WTC11 (cell line): Measurements from ENCODE around the gene ATP8B3. TPM values are rescaled to one million over a fixed set of nuclear protein-coding genes. Genes with fewer than 3 reads are reported as not detected.

Experiments
- ATAC-seq: fragments of 200-7000 bp; cut with Tn5 transposase; 2 replicates; pipeline ENCODE4 v1.10.0; 2021; ENCODE audit warnings: mild to moderate bottlenecking, moderate library complexity
- CTCF ChIA-PET: fragments of 300-600 bp; sonication (Branson Sonifier 250); formaldehyde crosslinking; loops from one replicate; lab custom pipeline; 2021; ENCODE audit warnings: antibody characterized with exemption; lab: Charles Lee
- POLR2A ChIA-PET: fragments of 350-600 bp; sonication (Branson Sonifier 250); formaldehyde crosslinking; loops from one replicate; lab custom pipeline; 2021; ENCODE audit warnings: antibody characterized with exemption; lab: Charles Lee
- DNase-seq: peaks from one replicate; pipeline ENCODE4 v3.0.0; 2021; ENCODE audit warnings: low spot score
- H3K27ac Mint-ChIP-seq: 2 replicates; pipeline ENCODE4 v1.8.0; 2021; ENCODE audit warnings: mixed read lengths
- H3K27me3 Mint-ChIP-seq: 2 replicates; pipeline ENCODE4 v1.8.0; 2021; ENCODE audit warnings: low read depth, mild to moderate bottlenecking, moderate library complexity, mixed read lengths
- H3K36me3 Mint-ChIP-seq: 2 replicates; pipeline ENCODE4 v1.8.0; 2021; ENCODE audit warnings: mixed read lengths
- H3K4me1 Mint-ChIP-seq: 2 replicates; pipeline ENCODE4 v1.8.0; 2022; ENCODE audit warnings: mixed read lengths
- H3K4me3 Mint-ChIP-seq: 2 replicates; pipeline ENCODE4 v1.8.0; 2021; ENCODE audit warnings: mild to moderate bottlenecking, moderate library complexity, mixed read lengths
- H3K9me3 Mint-ChIP-seq: 2 replicates; pipeline ENCODE4 v1.8.0; 2021; ENCODE audit warnings: mixed read lengths
- E2F4 ChIP-seq: sonication (generic); formaldehyde crosslinking; IDR thresholded peaks from 2 replicates; pipeline ENCODE4 v1.8.1; 2022; ENCODE audit warnings: low read depth, mild to moderate bottlenecking, moderate library complexity, missing genetic modification reagents, borderline replicate concordance
- FOXJ3 ChIP-seq: sonication (generic); formaldehyde crosslinking; IDR thresholded peaks from 2 replicates; pipeline ENCODE4 v1.9.0; 2021; ENCODE audit warnings: missing genetic modification reagents, mild to moderate bottlenecking, borderline replicate concordance
- FOXK1 ChIP-seq: sonication (generic); formaldehyde crosslinking; IDR thresholded peaks from 2 replicates; pipeline ENCODE4 v1.8.0; 2022; ENCODE audit warnings: mild to moderate bottlenecking, moderate library complexity, missing genetic modification reagents
- GTF2I ChIP-seq: fragments of 250-450 bp; sonication (Bioruptor Pico); conservative IDR thresholded peaks from 2 replicates; pipeline ENCODE4 v1.4.0; 2021; ENCODE audit warnings: mild to moderate bottlenecking
- IRF2 ChIP-seq: sonication (generic); formaldehyde crosslinking; IDR thresholded peaks from 2 replicates; pipeline ENCODE4 v1.8.0; 2022; ENCODE audit warnings: low read depth, missing genetic modification reagents, borderline replicate concordance
- MYBL2 ChIP-seq: sonication (generic); formaldehyde crosslinking; IDR thresholded peaks from 2 replicates; pipeline ENCODE4 v1.8.1; 2023; ENCODE audit warnings: mild to moderate bottlenecking, moderate library complexity, missing genetic modification reagents
- NFE2L1 ChIP-seq: sonication (generic); formaldehyde crosslinking; IDR thresholded peaks from 2 replicates; pipeline ENCODE4 v1.8.1; 2023; ENCODE audit warnings: missing genetic modification reagents
- NFYB ChIP-seq: sonication (generic); formaldehyde crosslinking; conservative IDR thresholded peaks from 2 replicates; pipeline ENCODE4 v1.8.0; 2022; ENCODE audit warnings: low read depth, missing genetic modification reagents
- SP1 ChIP-seq: sonication (generic); formaldehyde crosslinking; conservative IDR thresholded peaks from 2 replicates; pipeline ENCODE4 v1.8.1; 2022; ENCODE audit warnings: missing genetic modification reagents
- TP53 ChIP-seq: sonication (generic); formaldehyde crosslinking; IDR thresholded peaks from 2 replicates; pipeline ENCODE4 v1.8.1; 2023; ENCODE audit warnings: mild to moderate bottlenecking, missing genetic modification reagents
- ZNF263 ChIP-seq: sonication (generic); formaldehyde crosslinking; IDR thresholded peaks from 2 replicates; pipeline ENCODE4 v1.8.1; 2022; ENCODE audit warnings: low read depth, mild to moderate bottlenecking, moderate library complexity, missing genetic modification reagents
- ZNF317 ChIP-seq: sonication (generic); formaldehyde crosslinking; IDR thresholded peaks from 2 replicates; pipeline ENCODE4 v1.8.1; 2023; ENCODE audit warnings: low read depth, mild to moderate bottlenecking, moderate library complexity, missing genetic modification reagents, borderline replicate concordance
- ZNF396 ChIP-seq: fragments of 250-450 bp; sonication (Bioruptor Pico); IDR thresholded peaks from 2 replicates; pipeline ENCODE4 v1.8.0; 2021; ENCODE audit warnings: mild to moderate bottlenecking, moderate library complexity, borderline replicate concordance
- ZNF671 ChIP-seq: fragments of 250-450 bp; sonication (Bioruptor Pico); IDR thresholded peaks from 2 replicates; pipeline ENCODE4 v1.8.0; 2021; ENCODE audit warnings: mild to moderate bottlenecking
- ZSCAN18 ChIP-seq: fragments of 250-450 bp; sonication (Bioruptor Pico); IDR thresholded peaks from 2 replicates; pipeline ENCODE4 v2.1.2; 2022; ENCODE audit warnings: mild to moderate bottlenecking, moderate library complexity
- total RNA-seq: library from RNA; stranded (reverse); gene quantifications from 3 replicates; pipeline ENCODE4 v1.2.3, GENCODE V29; 2021
- TF ChIP-seq, protein P1 (sequence below): sonication (generic); formaldehyde crosslinking; IDR thresholded peaks from 2 replicates; pipeline ENCODE4 v1.8.1; 2023; ENCODE audit warnings: mild to moderate bottlenecking, missing genetic modification reagents
- TF ChIP-seq, protein P2 (sequence below): sonication (generic); formaldehyde crosslinking; IDR thresholded peaks from 2 replicates; pipeline ENCODE4 v1.8.1; 2023; ENCODE audit warnings: mild to moderate bottlenecking, moderate library complexity, missing genetic modification reagents
- TF ChIP-seq, protein P3 (sequence below): fragments of 250-450 bp; sonication (Bioruptor Pico); IDR thresholded peaks from 2 replicates; pipeline ENCODE4 v1.9.0; 2021; ENCODE audit warnings: mild to moderate bottlenecking
- TF ChIP-seq, protein P4 (sequence below): fragments of 250-450 bp; sonication (Bioruptor Pico); conservative IDR thresholded peaks from 2 replicates; pipeline ENCODE4 v1.9.0; 2021; ENCODE audit warnings: mild to moderate bottlenecking

Gene ATP8B3
- total RNA-seq, 1 experiment from 2014 or later, result 5.5 TPM

DNA sequence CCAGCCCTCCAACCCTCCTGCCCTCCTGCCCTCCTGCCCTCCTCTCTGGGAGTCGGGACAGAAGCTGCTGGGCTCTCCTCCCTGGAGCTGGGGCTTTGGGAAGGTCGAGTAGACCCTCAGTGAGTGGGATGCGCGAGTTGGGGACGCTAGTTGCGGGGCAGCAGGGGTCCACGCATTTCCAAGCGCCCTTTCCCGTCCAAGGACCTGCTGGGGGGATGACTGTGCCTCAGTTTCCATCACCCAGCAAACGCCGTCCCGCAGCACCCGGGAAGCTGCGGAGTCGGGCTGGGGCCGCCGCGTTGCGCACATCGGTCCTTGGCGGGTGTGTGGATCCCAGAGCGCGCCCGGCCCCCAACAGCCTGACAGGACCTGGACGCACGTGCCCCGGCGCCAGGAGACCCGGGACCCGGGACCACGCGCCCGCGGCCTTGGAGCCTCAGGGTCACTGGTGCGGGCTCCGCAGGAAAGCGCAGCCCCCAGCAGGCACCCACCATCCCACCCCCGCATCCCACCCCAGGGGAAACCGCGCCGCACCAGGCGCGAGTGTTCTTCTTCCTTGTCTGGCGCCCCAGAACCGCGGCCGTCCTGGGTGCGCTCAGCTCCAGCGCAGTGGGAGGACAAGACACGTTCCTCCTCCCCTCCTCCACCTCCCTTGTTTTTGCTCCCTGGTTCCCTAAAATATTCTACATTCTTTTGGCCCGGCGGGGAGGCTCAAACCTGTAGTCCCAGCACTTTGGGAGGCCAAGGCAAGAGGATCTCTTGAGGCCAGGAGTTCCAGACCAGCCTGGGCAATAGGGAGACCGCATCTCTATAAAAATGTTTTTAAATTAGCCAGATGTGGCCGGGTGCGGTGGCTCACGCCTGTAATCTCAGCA, 49.6 kb downstream of the ATP8B3 start:
- POLR2A ChIA-PET, result interaction anchor here (0.6 kb wide), 1 partner anchor 104 kb away, joined by 6 read pairs; no protein-coding TSS in a partner anchor
- CTCF ChIA-PET, result interaction anchor here (0.5 to 9.4 kb wide), 7 partner anchors 13 to 1285 kb away, joined by 3 to 161 read pairs (median 5); no protein-coding TSS in a partner anchor
- no peaks in the 10 kb centered on the region for H3K36me3 Mint-ChIP-seq

DNA sequence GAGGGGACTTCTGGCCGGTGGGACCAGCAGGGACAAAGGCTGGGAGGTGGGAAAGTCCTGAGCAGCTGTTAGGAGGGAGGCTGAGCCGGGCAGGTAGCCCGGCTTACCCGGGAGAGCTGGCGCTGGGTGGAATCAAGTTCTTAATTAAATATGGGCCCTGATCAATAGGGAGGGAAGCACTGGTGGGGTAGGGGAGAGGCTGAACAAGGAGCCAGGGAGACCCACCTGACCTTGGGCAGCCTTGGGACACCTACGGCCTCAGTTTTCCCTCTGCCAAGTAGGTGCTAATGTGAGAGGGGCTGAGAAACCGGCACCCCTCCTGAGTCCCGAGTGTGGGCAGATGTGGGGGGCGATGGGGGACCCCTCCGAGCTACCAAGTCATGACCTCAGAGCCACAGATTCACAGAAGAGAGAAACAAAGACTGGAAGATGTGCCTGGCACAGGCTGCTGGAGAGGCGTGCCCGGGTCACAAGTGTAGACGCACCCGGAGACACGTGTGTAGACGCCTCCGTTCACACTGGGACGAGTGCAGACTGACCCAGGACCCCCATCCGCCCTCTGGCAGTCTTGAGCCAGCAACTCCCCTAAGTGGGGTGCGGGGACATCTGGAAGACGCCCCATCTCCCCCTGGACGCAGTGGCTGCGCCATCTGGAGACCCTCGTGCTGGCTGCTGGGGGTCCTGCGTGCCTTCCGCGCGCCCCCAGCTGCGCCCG, 50.4 kb downstream of the ATP8B3 start:
- Mint-ChIP-seq H3K9me3 (no peaks in the 10 kb centered on the region), H3K27ac (no peak overlapping the region), H3K4me3 (no peak overlapping the region), H3K27me3 (peaks cover 100% of the 10 kb centered on the region), H3K36me3 (no peaks in the 10 kb centered on the region), H3K4me1 (peaks cover 13% of the 10 kb centered on the region)
- ATAC-seq, result no peak
- ChIA-PET POLR2A (no interaction called here), CTCF (interaction anchor here (0.5 to 9.4 kb wide), 10 partner anchors 8 to 1820 kb away, joined by 3 to 161 read pairs (median 6); no protein-coding TSS in a partner anchor)
- no peak for DNase-seq
- TF ChIP-seq ZNF671 (CRISPR knock-in tag), result no peak
- no peak for TF ChIP-seq ZNF396 (CRISPR knock-in tag)
- TF ChIP-seq SP1, result no peak
- TF ChIP-seq ZNF263 (CRISPR knock-in tag), result no peak
- TF ChIP-seq E2F4 (CRISPR knock-in tag), result no peak
- TF ChIP-seq MYBL2 (CRISPR knock-in tag), result no peak
- no peak for TF ChIP-seq IRF2
- TF ChIP-seq TP53 (CRISPR knock-in tag), result no peak
- TF ChIP-seq, protein P1, sequence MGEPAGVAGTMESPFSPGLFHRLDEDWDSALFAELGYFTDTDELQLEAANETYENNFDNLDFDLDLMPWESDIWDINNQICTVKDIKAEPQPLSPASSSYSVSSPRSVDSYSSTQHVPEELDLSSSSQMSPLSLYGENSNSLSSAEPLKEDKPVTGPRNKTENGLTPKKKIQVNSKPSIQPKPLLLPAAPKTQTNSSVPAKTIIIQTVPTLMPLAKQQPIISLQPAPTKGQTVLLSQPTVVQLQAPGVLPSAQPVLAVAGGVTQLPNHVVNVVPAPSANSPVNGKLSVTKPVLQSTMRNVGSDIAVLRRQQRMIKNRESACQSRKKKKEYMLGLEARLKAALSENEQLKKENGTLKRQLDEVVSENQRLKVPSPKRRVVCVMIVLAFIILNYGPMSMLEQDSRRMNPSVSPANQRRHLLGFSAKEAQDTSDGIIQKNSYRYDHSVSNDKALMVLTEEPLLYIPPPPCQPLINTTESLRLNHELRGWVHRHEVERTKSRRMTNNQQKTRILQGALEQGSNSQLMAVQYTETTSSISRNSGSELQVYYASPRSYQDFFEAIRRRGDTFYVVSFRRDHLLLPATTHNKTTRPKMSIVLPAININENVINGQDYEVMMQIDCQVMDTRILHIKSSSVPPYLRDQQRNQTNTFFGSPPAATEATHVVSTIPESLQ (CRISPR knock-in tag), result no peak

More for the DNA sequence above, 49.6 kb downstream of the ATP8B3 start:
- Mint-ChIP-seq H3K27me3 (peaks cover 100% of the 10 kb centered on the region), H3K27ac (no peak overlapping the region)
- DNase-seq (no peak), ATAC-seq (no peak)
- TF ChIP-seq, protein P2, sequence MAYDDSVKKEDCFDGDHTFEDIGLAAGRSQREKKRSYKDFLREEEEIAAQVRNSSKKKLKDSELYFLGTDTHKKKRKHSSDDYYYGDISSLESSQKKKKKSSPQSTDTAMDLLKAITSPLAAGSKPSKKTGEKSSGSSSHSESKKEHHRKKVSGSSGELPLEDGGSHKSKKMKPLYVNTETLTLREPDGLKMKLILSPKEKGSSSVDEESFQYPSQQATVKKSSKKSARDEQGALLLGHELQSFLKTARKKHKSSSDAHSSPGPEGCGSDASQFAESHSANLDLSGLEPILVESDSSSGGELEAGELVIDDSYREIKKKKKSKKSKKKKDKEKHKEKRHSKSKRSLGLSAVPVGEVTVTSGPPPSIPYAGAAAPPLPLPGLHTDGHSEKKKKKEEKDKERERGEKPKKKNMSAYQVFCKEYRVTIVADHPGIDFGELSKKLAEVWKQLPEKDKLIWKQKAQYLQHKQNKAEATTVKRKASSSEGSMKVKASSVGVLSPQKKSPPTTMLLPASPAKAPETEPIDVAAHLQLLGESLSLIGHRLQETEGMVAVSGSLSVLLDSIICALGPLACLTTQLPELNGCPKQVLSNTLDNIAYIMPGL (CRISPR knock-in tag), result no peak
- TF ChIP-seq SP1 (no peak), ZNF317 (no peak), FOXK1 (CRISPR knock-in tag) (no peak), ZSCAN18 (CRISPR knock-in tag) (no peak), NFYB (CRISPR knock-in tag) (no peak), FOXJ3 (CRISPR knock-in tag) (no peak), NFE2L1 (CRISPR knock-in tag) (no peak), GTF2I (CRISPR knock-in tag) (no peak)
- TF ChIP-seq, protein P3, sequence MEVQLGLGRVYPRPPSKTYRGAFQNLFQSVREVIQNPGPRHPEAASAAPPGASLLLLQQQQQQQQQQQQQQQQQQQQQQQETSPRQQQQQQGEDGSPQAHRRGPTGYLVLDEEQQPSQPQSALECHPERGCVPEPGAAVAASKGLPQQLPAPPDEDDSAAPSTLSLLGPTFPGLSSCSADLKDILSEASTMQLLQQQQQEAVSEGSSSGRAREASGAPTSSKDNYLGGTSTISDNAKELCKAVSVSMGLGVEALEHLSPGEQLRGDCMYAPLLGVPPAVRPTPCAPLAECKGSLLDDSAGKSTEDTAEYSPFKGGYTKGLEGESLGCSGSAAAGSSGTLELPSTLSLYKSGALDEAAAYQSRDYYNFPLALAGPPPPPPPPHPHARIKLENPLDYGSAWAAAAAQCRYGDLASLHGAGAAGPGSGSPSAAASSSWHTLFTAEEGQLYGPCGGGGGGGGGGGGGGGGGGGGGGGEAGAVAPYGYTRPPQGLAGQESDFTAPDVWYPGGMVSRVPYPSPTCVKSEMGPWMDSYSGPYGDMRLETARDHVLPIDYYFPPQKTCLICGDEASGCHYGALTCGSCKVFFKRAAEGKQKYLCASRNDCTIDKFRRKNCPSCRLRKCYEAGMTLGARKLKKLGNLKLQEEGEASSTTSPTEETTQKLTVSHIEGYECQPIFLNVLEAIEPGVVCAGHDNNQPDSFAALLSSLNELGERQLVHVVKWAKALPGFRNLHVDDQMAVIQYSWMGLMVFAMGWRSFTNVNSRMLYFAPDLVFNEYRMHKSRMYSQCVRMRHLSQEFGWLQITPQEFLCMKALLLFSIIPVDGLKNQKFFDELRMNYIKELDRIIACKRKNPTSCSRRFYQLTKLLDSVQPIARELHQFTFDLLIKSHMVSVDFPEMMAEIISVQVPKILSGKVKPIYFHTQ (CRISPR knock-in tag), result no peak
- TF ChIP-seq, protein P4, sequence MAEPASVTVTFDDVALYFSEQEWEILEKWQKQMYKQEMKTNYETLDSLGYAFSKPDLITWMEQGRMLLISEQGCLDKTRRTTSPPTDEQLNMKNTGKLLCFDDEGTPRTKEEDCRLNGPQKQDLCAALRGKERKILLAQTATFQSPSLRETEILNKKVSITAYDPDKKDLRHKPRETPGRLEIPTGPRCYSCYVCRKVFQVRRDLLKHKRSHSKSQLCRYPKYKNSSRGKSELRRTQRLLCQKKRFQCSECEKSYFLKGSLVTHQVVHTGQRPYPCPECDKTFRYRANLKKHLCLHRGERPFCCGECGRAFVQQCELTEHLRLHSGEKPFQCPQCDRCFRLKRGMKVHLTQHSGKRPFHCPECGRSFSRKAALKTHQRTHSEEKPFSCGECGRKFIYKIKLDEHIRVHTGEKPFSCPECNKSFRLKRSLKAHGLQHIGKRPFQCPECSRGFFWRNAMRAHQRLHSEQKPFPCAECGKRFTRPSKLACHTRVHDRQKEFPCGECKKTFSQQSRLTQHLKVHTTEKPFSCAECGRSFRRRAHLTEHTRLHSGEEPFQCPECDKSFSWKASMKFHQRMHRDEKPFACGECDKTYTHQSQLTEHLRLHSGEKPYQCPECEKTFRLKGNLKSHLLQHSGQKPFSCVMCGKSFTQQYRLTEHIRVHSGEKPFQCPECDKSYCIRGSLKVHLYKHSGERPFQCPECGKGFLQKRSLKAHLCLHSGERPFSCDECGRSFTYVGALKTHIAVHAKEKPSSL (CRISPR knock-in tag), result no peak
- TF ChIP-seq, all 79 proteins: peak for 0
- Mint-ChIP-seq H3K4me3 (no peak overlapping the region), H3K9me3 (no peaks in the 10 kb centered on the region), H3K4me1 (peaks cover 11% of the 10 kb centered on the region)
